Neural progenitor cell (in vitro differentiated cells): ENCODE data around the gene CHTOP. TPM values are rescaled to one million over a fixed set of nuclear protein-coding genes. Genes with fewer than 3 reads are reported as not detected.

Experiments used
- DNase-seq: peaks from one replicate; pipeline ENCODE4 v3.0.0-alpha.2; 2016; ENCODE audit warnings: low spot score
- H2AFZ ChIP-seq: fragments of 200-600 bp; sonication (generic); replicated peaks from 2 replicates; pipeline ENCODE4 v1.6.1; 2016; ENCODE audit warnings: antibody characterized with exemption
- H3F3A ChIP-seq: fragments of 200-600 bp; sonication (generic); 2 replicates; pipeline ENCODE4 v1.6.1; 2016; ENCODE audit warnings: antibody characterized with exemption, low read depth
- H3K27ac ChIP-seq: fragments of 200-600 bp; sonication (generic); 2 replicates; pipeline ENCODE4 v1.5.1; 2016; ENCODE audit warnings: mild to moderate bottlenecking
- H3K27me3 ChIP-seq: fragments of 200-600 bp; sonication (generic); 2 replicates; pipeline ENCODE4 v1.6.1; 2016; ENCODE audit warnings: mild to moderate bottlenecking, moderate library complexity
- H3K36me3 ChIP-seq: fragments of 200-600 bp; sonication (generic); 2 replicates; pipeline ENCODE4 v1.5.1; 2016
- H3K4me1 ChIP-seq: fragments of 200-600 bp; sonication (generic); 2 replicates; pipeline ENCODE4 v1.6.1; 2016; ENCODE audit warnings: mixed run types
- H3K4me2 ChIP-seq: fragments of 200-600 bp; sonication (generic); 2 replicates; pipeline ENCODE4 v1.6.1; 2016
- H3K4me3 ChIP-seq: fragments of 200-600 bp; sonication (generic); 2 replicates; pipeline ENCODE4 v1.5.1; 2016
- H3K79me2 ChIP-seq: fragments of 200-600 bp; sonication (generic); 2 replicates; pipeline ENCODE4 v1.6.1; 2016; ENCODE audit warnings: low read depth
- H3K9ac ChIP-seq: fragments of 200-600 bp; sonication (generic); 2 replicates; pipeline ENCODE4 v1.6.1; 2016
- H3K9me3 ChIP-seq: fragments of 200-600 bp; sonication (generic); 2 replicates; pipeline ENCODE4 v1.5.1; 2016; ENCODE audit warnings: low read depth
- H4K20me1 ChIP-seq: fragments of 200-600 bp; sonication (generic); 2 replicates; pipeline ENCODE4 v1.6.1; 2016; ENCODE audit warnings: low read depth
- H3K27ac Mint-ChIP-seq: 3 replicates; pipeline ENCODE4 v1.8.0; 2021; ENCODE audit warnings: mixed read lengths
- H3K27me3 Mint-ChIP-seq: 2 replicates; pipeline ENCODE4 v1.8.0; 2022; ENCODE audit warnings: low read depth, mild to moderate bottlenecking, inconsistent platforms, moderate library complexity, mixed read lengths; ENCODE audit not compliant: insufficient read depth
- H3K36me3 Mint-ChIP-seq: 3 replicates; pipeline ENCODE4 v1.8.0; 2021; ENCODE audit warnings: mixed read lengths
- H3K4me1 Mint-ChIP-seq: 3 replicates; pipeline ENCODE4 v1.8.0; 2021; ENCODE audit warnings: mixed read lengths
- H3K4me3 Mint-ChIP-seq: 3 replicates; pipeline ENCODE4 v1.8.0; 2021; ENCODE audit warnings: mild to moderate bottlenecking, moderate library complexity, mixed read lengths
- H3K9me3 Mint-ChIP-seq: 3 replicates; pipeline ENCODE4 v1.8.0; 2020; ENCODE audit warnings: mixed read lengths
- EZH2 ChIP-seq: fragments of 200-600 bp; sonication (generic); IDR thresholded peaks from 2 replicates; pipeline ENCODE4 v1.6.1; 2017; ENCODE audit warnings: antibody characterized with exemption, mild to moderate bottlenecking, moderate library complexity
- EZH2phosphoT487 ChIP-seq: fragments of 200-600 bp; sonication (generic); IDR thresholded peaks from 2 replicates; pipeline ENCODE4 v1.6.1; 2017; ENCODE audit warnings: antibody characterized with exemption
- total RNA-seq: library from RNA; depleted of rRNA; stranded (reverse); fragments of >200 nt; gene quantifications from 2 replicates; pipeline ENCODE4 v1.2.3, GENCODE V29; 2015; ENCODE audit warnings: low replicate concordance
- TF ChIP-seq, protein P1 (sequence below): fragments of 200-600 bp; sonication (generic); IDR thresholded peaks from 2 replicates; pipeline ENCODE4 v1.5.1; 2017; ENCODE audit warnings: antibody characterized with exemption, mild to moderate bottlenecking

Gene CHTOP
- total RNA-seq, 1 donor from 2014 or later, result 96.1 TPM

GRCh38 chr1:153627715-153628626, 5.9 kb upstream of the CHTOP start, which contains the start of gene S100A1:
Gene S100A1 (plus strand): TSS chr1:153628434. CDS start chr1:153630522, 2,088 bp downstream.
- Histone ChIP-seq H3K27me3 (no peaks in the 10 kb centered on the region), H3K79me2 (peaks cover 8% of the 10 kb centered on the region), H3K9me3 (no peaks in the 10 kb centered on the region), H3K4me1 (peaks cover 22% of the 10 kb centered on the region), H3K9ac (no peak within 1 kb of the TSS), H3F3A (no peaks in the 10 kb centered on the region), H3K4me2 (peak within 1 kb of the TSS; percentile 81), H3K4me3 (peak within 1 kb of the TSS; percentile 50), H3K27ac (no peak within 1 kb of the TSS), H2AFZ (peak within 1 kb of the TSS; percentile 43), H4K20me1 (no peaks in the 10 kb centered on the region), H3K36me3 (no peaks in the 10 kb centered on the region)
- TF ChIP-seq, protein P1, sequence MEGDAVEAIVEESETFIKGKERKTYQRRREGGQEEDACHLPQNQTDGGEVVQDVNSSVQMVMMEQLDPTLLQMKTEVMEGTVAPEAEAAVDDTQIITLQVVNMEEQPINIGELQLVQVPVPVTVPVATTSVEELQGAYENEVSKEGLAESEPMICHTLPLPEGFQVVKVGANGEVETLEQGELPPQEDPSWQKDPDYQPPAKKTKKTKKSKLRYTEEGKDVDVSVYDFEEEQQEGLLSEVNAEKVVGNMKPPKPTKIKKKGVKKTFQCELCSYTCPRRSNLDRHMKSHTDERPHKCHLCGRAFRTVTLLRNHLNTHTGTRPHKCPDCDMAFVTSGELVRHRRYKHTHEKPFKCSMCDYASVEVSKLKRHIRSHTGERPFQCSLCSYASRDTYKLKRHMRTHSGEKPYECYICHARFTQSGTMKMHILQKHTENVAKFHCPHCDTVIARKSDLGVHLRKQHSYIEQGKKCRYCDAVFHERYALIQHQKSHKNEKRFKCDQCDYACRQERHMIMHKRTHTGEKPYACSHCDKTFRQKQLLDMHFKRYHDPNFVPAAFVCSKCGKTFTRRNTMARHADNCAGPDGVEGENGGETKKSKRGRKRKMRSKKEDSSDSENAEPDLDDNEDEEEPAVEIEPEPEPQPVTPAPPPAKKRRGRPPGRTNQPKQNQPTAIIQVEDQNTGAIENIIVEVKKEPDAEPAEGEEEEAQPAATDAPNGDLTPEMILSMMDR, result no peak
- TF ChIP-seq EZH2phosphoT487, result no peak
- no peak for TF ChIP-seq EZH2
- peaks cover 43% of the 10 kb centered on the region for H3K4me1 Mint-ChIP-seq
- peaks cover 7% of the 10 kb centered on the region for H3K27me3 Mint-ChIP-seq
- no peak for DNase-seq
- H3K4me3 Mint-ChIP-seq, result peak within 1 kb of the TSS; percentile 91
- peaks cover 10% of the 10 kb centered on the region for H3K36me3 Mint-ChIP-seq
- peak within 1 kb of the TSS; percentile 99 for H3K27ac Mint-ChIP-seq
- no peaks in the 10 kb centered on the region for H3K9me3 Mint-ChIP-seq

DNA sequence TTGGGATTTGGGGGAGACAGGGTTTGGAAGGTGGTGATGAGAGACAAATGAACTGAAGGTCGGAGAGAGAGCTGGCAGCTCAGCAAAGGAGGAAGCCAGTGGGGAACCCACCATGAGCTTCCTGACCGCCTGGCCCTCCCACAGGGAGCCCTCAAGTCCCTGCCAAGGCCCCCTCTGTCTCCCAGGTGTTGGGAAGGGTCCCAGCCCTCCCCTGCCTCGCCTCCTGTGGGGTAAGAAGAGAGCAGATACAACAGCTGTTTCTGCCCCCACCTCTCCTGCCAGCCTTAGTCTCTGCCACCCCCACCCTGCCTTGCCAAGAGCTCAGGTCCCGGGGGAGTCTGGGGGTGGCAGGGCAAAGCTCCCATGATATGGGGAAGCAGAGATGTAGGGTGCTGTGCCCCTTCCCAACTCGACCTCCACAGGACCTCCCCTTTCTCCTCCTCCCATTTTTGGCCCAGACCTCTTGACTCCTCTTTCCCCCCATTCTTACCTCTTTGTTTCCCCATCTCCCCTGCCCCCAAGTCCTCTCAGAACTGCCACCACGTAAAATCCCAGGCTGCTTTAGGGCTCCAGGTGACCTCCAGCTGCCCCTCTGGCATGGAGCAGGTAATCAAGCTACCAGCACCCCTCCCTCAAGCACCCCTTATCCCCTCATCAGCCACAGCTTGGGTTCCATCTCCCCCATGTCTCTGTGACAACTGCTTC, 5.1 kb upstream of the CHTOP start:
- Histone ChIP-seq H3F3A (no peaks in the 10 kb centered on the region), H3K27ac (no peak overlapping the region), H3K4me3 (no peak overlapping the region), H4K20me1 (no peaks in the 10 kb centered on the region), H3K27me3 (no peaks in the 10 kb centered on the region), H2AFZ (no peak overlapping the region), H3K4me2 (no peak overlapping the region), H3K79me2 (peaks cover 8% of the 10 kb centered on the region), H3K9me3 (no peaks in the 10 kb centered on the region), H3K36me3 (no peaks in the 10 kb centered on the region), H3K4me1 (peaks cover 16% of the 10 kb centered on the region), H3K9ac (no peak overlapping the region)
- Mint-ChIP-seq H3K27me3 (peaks cover 7% of the 10 kb centered on the region), H3K4me1 (peaks cover 44% of the 10 kb centered on the region), H3K36me3 (peaks cover 8% of the 10 kb centered on the region), H3K9me3 (no peaks in the 10 kb centered on the region), H3K27ac (peak overlapping the region; percentile 55), H3K4me3 (no peak overlapping the region)
- TF ChIP-seq EZH2phosphoT487 (no peak), EZH2 (no peak)
- TF ChIP-seq, protein P1, result no peak
- no peak for DNase-seq

- TF ChIP-seq EZH2 (no peak), EZH2phosphoT487 (no peak)
- TF ChIP-seq, protein P1, result no peak
- Histone ChIP-seq H3K9me3 (no peaks in the 10 kb centered on the region), H3K36me3 (no peaks in the 10 kb centered on the region), H4K20me1 (no peaks in the 10 kb centered on the region), H3K9ac (no peak overlapping the region), H3K27me3 (no peaks in the 10 kb centered on the region), H2AFZ (no peak overlapping the region), H3K79me2 (peaks cover 11% of the 10 kb centered on the region), H3K27ac (no peak overlapping the region), H3K4me3 (no peak overlapping the region), H3K4me1 (peaks cover 15% of the 10 kb centered on the region), H3F3A (peaks cover 4% of the 10 kb centered on the region), H3K4me2 (no peak overlapping the region)
- peaks cover 39% of the 10 kb centered on the region for H3K4me1 Mint-ChIP-seq
- no peaks in the 10 kb centered on the region for H3K9me3 Mint-ChIP-seq
- peaks cover 3% of the 10 kb centered on the region for H3K36me3 Mint-ChIP-seq
- no peak overlapping the region for H3K4me3 Mint-ChIP-seq
- peaks cover 9% of the 10 kb centered on the region for H3K27me3 Mint-ChIP-seq
- DNase-seq, result no peak
- H3K27ac Mint-ChIP-seq, result no peak overlapping the region
These were observed 4.6 kb upstream of the CHTOP start for GRCh38 chr1:153629343-153629665.
